ENCODE measurements around the gene PSEN1. TPM values are rescaled to one million over a fixed set of nuclear protein-coding genes. Genes with fewer than 3 reads are reported as not detected.

The PSEN1 gene
- total and polyA plus RNA-seq, 2 experiments from 2014 or later, result 14.6 to 35.7 TPM

- Mint-ChIP-seq H3K4me1 (peaks cover 73% of the 10 kb centered on the region), H3K9me3 (no peaks in the 10 kb centered on the region; the same call in 2 of the 3 replicates), H3K36me3 (ENCODE audit: low read depth) (peaks cover 2% of the 10 kb centered on the region; the same call in 1 of the 3 replicates), H3K27ac (peak overlapping the region; percentile 93), H3K27me3 (ENCODE audit: insufficient read depth, low read depth, poor library complexity) (peaks cover 45% of the 10 kb centered on the region), H3K4me3 (peak overlapping the region; percentile 80)
- H4K20me1 ChIP-seq (replicated peaks; ENCODE audit: insufficient read depth), result 0 out of 2 replicates have a peak, but pooled peaks cover 3% of the 10 kb centered on the region
- H3K4me2 ChIP-seq, result peak overlapping the region; percentile 96
- DNase-seq (ENCODE audit: low spot score) (peak; percentile 54), ATAC-seq (peak; percentile 14)
- peak overlapping the region; percentile 69 for H3K4me3 ChIP-seq
- H3K36me3 ChIP-seq (ENCODE audit: insufficient read depth), result no peaks in the 10 kb centered on the region
- H3K4me1 ChIP-seq (ENCODE audit: insufficient read depth), result peaks cover 60% of the 10 kb centered on the region
- H3K27ac ChIP-seq (ENCODE audit: low read depth), result peak overlapping the region; percentile 90
- TF ChIP-seq REST (IDR thresholded peaks at IDR 0.05; ENCODE audit: unreplicated experiment), result no peak
- TF ChIP-seq CREB1 (CRISPR knock-in tag; IDR thresholded peaks at IDR 0.05; ENCODE audit: low read depth), result no peak
- no peak for TF ChIP-seq JUNB (IDR thresholded peaks at IDR 0.05; ENCODE audit: unreplicated experiment)
- no peak for TF ChIP-seq NANOG (IDR thresholded peaks at IDR 0.05; ENCODE audit: borderline replicate concordance)
- no peak for TF ChIP-seq EZH2 (IDR thresholded peaks at IDR 0.05; ENCODE audit: low read depth, unreplicated experiment)
- no peak for TF ChIP-seq ZNF331 (CRISPR knock-in tag; IDR thresholded peaks at IDR 0.05; ENCODE audit: low read depth)
- TF ChIP-seq ZNF114 (CRISPR knock-in tag; IDR thresholded peaks at IDR 0.05), result no peak
- no peak for TF ChIP-seq ETS1 (IDR thresholded peaks at IDR 0.05)
- TF ChIP-seq, protein P1, sequence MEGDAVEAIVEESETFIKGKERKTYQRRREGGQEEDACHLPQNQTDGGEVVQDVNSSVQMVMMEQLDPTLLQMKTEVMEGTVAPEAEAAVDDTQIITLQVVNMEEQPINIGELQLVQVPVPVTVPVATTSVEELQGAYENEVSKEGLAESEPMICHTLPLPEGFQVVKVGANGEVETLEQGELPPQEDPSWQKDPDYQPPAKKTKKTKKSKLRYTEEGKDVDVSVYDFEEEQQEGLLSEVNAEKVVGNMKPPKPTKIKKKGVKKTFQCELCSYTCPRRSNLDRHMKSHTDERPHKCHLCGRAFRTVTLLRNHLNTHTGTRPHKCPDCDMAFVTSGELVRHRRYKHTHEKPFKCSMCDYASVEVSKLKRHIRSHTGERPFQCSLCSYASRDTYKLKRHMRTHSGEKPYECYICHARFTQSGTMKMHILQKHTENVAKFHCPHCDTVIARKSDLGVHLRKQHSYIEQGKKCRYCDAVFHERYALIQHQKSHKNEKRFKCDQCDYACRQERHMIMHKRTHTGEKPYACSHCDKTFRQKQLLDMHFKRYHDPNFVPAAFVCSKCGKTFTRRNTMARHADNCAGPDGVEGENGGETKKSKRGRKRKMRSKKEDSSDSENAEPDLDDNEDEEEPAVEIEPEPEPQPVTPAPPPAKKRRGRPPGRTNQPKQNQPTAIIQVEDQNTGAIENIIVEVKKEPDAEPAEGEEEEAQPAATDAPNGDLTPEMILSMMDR (conservative IDR thresholded peaks at IDR 0.05; ENCODE audit: low read depth in 2 of 2), result no peak
- no peak for TF ChIP-seq STAT1 (IDR thresholded peaks at IDR 0.05; ENCODE audit: unreplicated experiment)
- TF ChIP-seq, protein P2, sequence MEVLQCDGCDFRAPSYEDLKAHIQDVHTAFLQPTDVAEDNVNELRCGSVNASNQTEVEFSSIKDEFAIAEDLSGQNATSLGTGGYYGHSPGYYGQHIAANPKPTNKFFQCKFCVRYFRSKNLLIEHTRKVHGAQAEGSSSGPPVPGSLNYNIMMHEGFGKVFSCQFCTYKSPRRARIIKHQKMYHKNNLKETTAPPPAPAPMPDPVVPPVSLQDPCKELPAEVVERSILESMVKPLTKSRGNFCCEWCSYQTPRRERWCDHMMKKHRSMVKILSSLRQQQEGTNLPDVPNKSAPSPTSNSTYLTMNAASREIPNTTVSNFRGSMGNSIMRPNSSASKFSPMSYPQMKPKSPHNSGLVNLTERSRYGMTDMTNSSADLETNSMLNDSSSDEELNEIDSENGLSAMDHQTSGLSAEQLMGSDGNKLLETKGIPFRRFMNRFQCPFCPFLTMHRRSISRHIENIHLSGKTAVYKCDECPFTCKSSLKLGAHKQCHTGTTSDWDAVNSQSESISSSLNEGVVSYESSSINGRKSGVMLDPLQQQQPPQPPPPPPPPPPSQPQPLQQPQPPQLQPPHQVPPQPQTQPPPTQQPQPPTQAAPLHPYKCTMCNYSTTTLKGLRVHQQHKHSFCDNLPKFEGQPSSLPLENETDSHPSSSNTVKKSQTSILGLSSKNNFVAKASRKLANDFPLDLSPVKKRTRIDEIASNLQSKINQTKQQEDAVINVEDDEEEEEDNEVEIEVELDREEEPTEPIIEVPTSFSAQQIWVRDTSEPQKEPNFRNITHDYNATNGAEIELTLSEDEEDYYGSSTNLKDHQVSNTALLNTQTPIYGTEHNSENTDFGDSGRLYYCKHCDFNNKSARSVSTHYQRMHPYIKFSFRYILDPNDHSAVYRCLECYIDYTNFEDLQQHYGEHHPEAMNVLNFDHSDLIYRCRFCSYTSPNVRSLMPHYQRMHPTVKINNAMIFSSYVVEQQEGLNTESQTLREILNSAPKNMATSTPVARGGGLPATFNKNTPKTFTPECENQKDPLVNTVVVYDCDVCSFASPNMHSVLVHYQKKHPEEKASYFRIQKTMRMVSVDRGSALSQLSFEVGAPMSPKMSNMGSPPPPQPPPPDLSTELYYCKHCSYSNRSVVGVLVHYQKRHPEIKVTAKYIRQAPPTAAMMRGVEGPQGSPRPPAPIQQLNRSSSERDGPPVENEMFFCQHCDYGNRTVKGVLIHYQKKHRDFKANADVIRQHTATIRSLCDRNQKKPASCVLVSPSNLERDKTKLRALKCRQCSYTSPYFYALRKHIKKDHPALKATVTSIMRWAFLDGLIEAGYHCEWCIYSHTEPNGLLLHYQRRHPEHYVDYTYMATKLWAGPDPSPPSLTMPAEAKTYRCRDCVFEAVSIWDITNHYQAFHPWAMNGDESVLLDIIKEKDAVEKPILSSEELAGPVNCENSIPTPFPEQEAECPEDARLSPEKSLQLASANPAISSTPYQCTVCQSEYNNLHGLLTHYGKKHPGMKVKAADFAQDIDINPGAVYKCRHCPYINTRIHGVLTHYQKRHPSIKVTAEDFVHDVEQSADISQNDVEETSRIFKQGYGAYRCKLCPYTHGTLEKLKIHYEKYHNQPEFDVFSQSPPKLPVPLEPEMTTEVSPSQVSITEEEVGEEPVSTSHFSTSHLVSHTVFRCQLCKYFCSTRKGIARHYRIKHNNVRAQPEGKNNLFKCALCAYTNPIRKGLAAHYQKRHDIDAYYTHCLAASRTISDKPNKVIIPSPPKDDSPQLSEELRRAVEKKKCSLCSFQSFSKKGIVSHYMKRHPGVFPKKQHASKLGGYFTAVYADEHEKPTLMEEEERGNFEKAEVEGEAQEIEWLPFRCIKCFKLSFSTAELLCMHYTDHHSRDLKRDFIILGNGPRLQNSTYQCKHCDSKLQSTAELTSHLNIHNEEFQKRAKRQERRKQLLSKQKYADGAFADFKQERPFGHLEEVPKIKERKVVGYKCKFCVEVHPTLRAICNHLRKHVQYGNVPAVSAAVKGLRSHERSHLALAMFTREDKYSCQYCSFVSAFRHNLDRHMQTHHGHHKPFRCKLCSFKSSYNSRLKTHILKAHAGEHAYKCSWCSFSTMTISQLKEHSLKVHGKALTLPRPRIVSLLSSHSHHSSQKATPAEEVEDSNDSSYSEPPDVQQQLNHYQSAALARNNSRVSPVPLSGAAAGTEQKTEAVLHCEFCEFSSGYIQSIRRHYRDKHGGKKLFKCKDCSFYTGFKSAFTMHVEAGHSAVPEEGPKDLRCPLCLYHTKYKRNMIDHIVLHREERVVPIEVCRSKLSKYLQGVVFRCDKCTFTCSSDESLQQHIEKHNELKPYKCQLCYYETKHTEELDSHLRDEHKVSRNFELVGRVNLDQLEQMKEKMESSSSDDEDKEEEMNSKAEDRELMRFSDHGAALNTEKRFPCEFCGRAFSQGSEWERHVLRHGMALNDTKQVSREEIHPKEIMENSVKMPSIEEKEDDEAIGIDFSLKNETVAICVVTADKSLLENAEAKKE (CRISPR knock-in tag; IDR thresholded peaks at IDR 0.05), result no peak
- no peak for TF ChIP-seq EZH2phosphoT487 (IDR thresholded peaks at IDR 0.05; ENCODE audit: unreplicated experiment)
- no peak; the same call in 1 of the 2 replicates for TF ChIP-seq POLR2AphosphoS5 (IDR thresholded peaks at IDR 0.05; ENCODE audit: low read depth)
- peak overlapping the region; percentile 79 for H2AFZ ChIP-seq
- peaks cover 30% of the 10 kb centered on the region for H3F3A ChIP-seq (replicated peaks; ENCODE audit: low read depth)
- H3K9me2 ChIP-seq (ENCODE audit: insufficient read depth), result no peaks in the 10 kb centered on the region
- H3K79me2 ChIP-seq (replicated peaks; ENCODE audit: insufficient read depth), result no peaks in the 10 kb centered on the region
- peaks cover 54% of the 10 kb centered on the region for H3K27me3 ChIP-seq (ENCODE audit: insufficient read depth)
Measured at GRCh38 chr14:73236157-73236556, 99.8 kb downstream of the PSEN1 start.
